Stimulated activated CD8-positive, alpha-beta memory T cell treated with anti-CD3 and anti-CD28 coated beads, Interleukin-4, amount 100 ng/mL, for 48 hours (primary cell): ENCODE results near the gene CLCF1.
"Not testable (repeated sequence)": the region's sequence is repeated elsewhere in the genome, so short reads cannot be mapped to it uniquely, and the experiment has no call there.

Experiments used
- DNase-seq: peaks from one replicate; pipeline ENCODE4 v3.0.0-alpha.2; 2020

Gene CLCF1

DNA sequence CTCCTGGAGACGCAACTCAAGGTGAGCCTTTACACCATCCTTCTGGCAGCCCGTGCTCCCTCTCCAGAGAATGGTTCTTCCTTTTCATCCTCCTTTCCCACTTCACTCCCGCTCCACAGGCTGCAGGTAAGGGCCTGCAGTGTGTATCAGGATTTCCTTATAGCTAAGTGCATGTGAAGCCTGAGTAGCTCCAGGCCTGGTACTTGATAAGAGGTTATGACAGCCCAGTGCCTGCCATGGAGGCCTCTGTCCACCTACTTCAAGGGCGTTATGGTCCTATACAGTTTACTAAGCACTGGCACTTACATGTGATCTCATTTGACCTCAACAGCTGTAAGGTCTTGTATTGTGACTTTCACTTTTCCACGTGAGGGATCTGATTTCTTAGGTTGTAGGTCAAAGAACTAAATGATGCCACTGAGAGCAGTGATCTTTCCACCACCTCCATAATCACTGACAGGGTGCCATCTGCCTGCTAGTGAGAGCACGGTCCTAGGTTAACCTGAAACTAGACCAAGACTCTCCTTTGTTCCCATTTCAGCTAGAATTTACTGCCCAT, 52.0 kb downstream of the CLCF1 start:
- no peak for DNase-seq

DNA sequence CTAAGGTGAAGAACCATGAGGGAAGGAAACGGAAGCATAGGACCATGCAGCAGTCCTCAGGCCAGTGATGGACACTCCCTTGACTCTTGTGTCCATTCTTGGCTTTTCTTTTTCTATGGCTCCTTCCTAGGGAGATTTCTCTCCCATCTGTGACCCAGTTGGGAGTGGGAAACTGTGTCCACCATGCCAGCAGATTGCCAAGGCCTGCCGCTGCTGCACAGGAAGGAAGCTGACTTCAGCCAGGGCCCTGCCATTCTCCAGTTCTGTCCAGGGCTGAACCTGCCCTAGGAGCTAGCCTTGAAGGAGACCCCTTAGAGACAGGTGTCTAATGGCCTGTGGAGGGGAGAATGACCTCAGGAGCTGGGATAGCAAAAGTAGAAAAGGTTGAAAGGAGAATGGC, 52.7 kb downstream of the CLCF1 start:
- no peak for DNase-seq

- no peak for DNase-seq
Observed at GRCh38 chr11:67320011-67320410, 53.4 kb downstream of the CLCF1 start.

DNA sequence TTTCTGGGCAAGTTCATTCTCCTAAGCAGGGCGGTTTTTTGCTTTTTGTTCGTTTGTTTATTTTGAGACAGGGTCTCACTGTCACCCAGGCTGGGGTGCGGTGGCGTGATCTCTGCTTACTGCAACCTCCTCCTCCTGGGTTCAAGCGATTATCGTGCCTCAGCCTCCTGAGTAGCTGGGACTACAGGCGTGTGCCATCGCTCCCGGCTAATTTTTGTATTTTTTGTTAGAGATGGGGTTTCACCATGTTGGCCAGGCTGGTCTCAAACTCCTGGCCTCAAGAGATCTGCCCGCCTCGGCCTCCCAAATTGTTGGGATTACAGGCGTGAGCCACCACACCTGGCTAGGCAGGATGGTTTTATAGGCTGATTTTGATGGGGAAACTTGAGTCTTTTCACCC, 54.5 kb downstream of the CLCF1 start:
- not testable (repeated sequence) for DNase-seq

DNA sequence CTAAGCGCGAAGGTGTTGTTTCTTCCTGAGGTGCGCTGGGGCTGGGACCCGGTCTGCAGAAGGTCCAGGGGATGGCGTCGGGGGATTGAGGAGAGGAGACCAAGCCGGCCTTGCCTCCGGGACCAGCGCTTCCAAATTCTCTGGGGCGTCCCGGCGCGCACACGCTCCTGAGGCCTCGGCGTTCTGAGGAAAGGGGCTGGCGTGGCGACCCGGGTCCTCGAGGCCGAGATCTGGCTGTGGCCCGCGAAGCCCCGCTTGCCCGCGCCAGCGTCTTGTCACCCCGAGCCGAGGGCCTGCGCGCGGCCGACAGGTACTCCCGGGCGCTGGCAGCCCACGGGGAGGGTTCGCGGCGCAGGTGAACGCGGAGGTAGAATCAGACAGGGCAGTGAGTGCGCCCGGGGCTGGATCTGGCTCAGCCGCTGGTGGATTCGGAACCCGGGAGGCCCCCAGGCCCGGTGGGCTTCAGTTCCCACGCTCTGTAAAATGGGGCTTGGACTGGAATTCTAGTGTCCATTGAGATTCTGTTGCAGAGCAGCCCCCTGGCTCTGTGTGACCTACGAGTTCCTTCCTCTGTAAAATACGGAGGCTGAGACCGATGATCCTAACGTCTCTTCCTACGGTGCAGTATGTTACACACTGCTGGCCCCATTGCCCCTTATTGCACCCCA, 55.4 kb downstream of the CLCF1 start:
- DNase-seq = no peak

DNA sequence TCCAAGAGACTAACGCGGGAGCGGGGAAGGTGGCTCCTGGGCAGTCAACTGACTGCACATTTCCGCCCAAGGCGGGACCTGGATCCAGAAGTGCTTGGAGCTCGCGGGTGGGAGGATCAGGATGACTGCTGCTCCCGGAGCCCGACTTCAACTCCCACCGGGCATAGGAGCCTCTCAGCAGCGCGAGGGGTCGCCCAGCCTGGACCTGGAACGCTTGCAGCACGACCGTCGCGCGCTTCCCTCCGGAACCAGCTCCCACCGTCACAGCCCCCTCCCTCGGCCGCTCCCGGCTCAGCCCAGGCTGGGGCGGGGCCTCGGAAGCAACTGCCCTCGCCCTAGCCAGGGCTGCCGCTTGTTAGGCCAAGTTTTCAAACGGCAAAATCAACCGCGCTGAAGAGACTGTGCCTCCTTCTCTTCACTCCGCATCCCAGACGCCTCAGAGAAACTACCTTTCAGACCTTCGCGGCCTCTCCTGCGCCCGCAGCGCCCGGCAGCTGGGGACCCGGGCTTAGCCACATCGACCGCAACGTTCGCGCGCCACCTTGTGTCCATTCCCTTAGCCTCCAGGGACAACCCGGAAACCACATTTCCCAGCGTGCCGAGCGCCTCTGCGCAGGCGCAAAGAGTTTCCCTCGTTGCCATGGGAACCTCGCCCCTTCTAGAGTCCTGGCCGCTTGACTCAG, 56.1 kb downstream of the CLCF1 start:
- peak; percentile 100 for DNase-seq

DNA sequence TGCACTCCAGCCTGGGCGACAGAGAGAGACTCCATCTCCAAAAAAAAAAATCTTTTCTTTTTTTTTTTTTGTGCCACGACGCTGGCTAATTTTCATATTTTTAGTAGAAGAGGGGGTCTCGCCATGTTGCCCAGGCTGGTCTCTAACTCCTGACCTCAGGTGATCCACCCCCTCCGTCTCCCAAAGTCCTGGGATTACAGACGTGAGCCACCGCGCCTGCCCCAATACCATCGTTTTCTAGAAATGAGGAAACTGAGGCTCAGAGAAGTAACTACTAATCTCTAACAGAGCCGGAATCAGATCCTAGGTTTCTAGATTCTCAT, 56.6 kb downstream of the CLCF1 start:
- DNase-seq = no peak

GRCh38 chr11:67315325-67315909, 58.0 kb downstream of the CLCF1 start:
- DNase-seq = no peak

GRCh38 chr11:67314218-67314617, 59.2 kb downstream of the CLCF1 start:
- no peak for DNase-seq
